Erythroblast (primary cell): Measurements from ENCODE around the gene C1QA.

Experiments
- GATA1 ChIP-seq: IDR thresholded peaks from 2 replicates; pipeline ENCODE4 v1.6.1; 2011; ENCODE audit warnings: low read depth, mild to moderate bottlenecking, control low read depth, low read length, moderate library complexity
- POLR2A ChIP-seq: IDR thresholded peaks from 2 replicates; pipeline ENCODE4 v1.6.1; 2011; ENCODE audit warnings: mild to moderate bottlenecking, low read length

DNA sequence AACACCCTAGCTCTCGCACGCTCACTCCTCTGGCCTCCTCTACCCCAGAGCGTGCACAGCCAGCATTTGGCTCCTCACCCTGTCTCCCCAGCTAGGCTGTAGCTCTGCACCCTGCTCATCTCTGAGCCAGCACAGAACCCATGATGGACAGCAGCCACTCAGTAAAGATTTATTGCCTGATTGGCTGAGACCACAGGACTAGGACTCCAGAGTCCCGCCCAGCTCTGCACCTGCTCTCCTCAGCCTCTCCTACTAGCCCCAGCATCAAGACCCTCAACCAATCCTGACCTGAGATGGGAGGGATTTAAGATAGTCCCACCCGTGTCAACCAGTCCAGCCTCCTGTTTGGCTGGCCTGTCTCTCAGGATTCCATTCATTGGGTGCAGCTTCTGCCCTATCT, 25.9 kb downstream of the C1QA start:
- TF ChIP-seq POLR2A (no peak), GATA1 (no peak)
